Activated T-helper 2 cell treated with anti-CD3 and anti-CD28 coated beads, Interferon-gamma antibody, Interleukin-2, Interleukin-4, amounts not matched to agents 10 μg/mL and 5 μg/mL and 100 μg/mL, durations not matched to agents 14 hours and 24 hours and 36 hours (primary cell): ENCODE measurements around the gene RAB7A. TPM values are rescaled to one million over a fixed set of nuclear protein-coding genes. Genes with fewer than 3 reads are reported as not detected.
"Not testable (repeated sequence)": the region's sequence is repeated elsewhere in the genome, so short reads cannot be mapped to it uniquely, and the experiment has no call there.

Experiments
- DNase-seq: peaks from one replicate; pipeline ENCODE4 v3.0.0; 2021; ENCODE audit warnings: low spot score
- H3K27ac Mint-ChIP-seq: one replicate; pipeline ENCODE4 v1.8.0; 2021; ENCODE audit warnings: mixed read lengths
- H3K27me3 Mint-ChIP-seq: one replicate; pipeline ENCODE4 v1.8.0; 2021; ENCODE audit warnings: low read depth, mixed read lengths
- H3K36me3 Mint-ChIP-seq: one replicate; pipeline ENCODE4 v1.8.0; 2021; ENCODE audit warnings: low read depth, mixed read lengths
- H3K4me1 Mint-ChIP-seq: one replicate; pipeline ENCODE4 v1.8.0; 2021; ENCODE audit warnings: low read depth, mixed read lengths
- H3K4me3 Mint-ChIP-seq: one replicate; pipeline ENCODE4 v1.8.0; 2021; ENCODE audit warnings: low read depth, mild to moderate bottlenecking, moderate library complexity, mixed read lengths
- H3K9me3 Mint-ChIP-seq: one replicate; pipeline ENCODE4 v1.8.0; 2021; ENCODE audit warnings: mixed read lengths
- intact Hi-C: fragments of 100-400 bp; cut with micrococcal nuclease; formaldehyde crosslinking; loops from one replicate; pipeline ENCODE4 v1.15.1; 2023
- total RNA-seq: library from RNA; stranded (reverse); gene quantifications from 2 replicates; pipeline ENCODE4 v1.2.3, GENCODE V29; 2022

The RAB7A gene
- total RNA-seq, 1 donor from 2014 or later: 322 TPM

DNA sequence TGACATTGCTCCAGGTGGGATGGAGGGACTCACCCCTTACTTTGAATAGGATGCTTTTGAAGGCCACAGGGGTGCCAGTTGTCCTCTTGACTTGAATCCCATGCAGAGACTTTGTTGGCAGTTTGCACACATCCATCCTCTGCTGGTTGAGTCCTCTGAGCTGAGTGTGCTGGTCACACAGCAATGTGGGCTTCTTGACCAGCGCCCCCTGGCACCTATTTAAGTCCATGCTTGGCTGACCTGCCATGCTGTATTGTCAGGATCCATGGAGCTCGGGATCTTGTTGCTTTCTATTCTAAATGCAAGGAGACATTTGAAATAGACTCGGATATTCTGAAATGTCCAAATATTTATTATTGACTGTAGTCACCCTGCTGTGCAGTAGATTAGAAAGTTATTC lies 19.8 kb downstream of the RAB7A start:
- intact Hi-C loops: no loop called here
- Mint-ChIP-seq H3K27me3 (no peaks in the 10 kb centered on the region), H3K4me1 (peaks cover 12% of the 10 kb centered on the region), H3K9me3 (peaks cover 4% of the 10 kb centered on the region), H3K36me3 (peaks cover 65% of the 10 kb centered on the region), H3K4me3 (no peak overlapping the region), H3K27ac (no peak overlapping the region)
- no peak for DNase-seq

- no peak for DNase-seq
- Mint-ChIP-seq H3K9me3 (peaks cover 4% of the 10 kb centered on the region), H3K36me3 (peaks cover 66% of the 10 kb centered on the region), H3K4me1 (peaks cover 19% of the 10 kb centered on the region), H3K4me3 (no peak overlapping the region), H3K27ac (no peak overlapping the region), H3K27me3 (no peaks in the 10 kb centered on the region)
- intact Hi-C loops: no loop called here
These were observed 20.9 kb downstream of the RAB7A start for GRCh38 chr3:128746881-128747280.

- no peak for DNase-seq
- Mint-ChIP-seq H3K9me3 (no peaks in the 10 kb centered on the region), H3K27me3 (no peaks in the 10 kb centered on the region), H3K36me3 (peaks cover 62% of the 10 kb centered on the region), H3K4me3 (no peak overlapping the region), H3K27ac (no peak overlapping the region), H3K4me1 (peaks cover 27% of the 10 kb centered on the region)
- intact Hi-C loops: no loop called here
These were observed 22.6 kb downstream of the RAB7A start for GRCh38 chr3:128748557-128748956.

GRCh38 chr3:128749035-128749434 lies 23.1 kb downstream of the RAB7A start:
- intact Hi-C loops: no loop called here
- H3K4me1 Mint-ChIP-seq: peaks cover 31% of the 10 kb centered on the region
- no peak overlapping the region for H3K27ac Mint-ChIP-seq
- no peak for DNase-seq
- peaks cover 59% of the 10 kb centered on the region for H3K36me3 Mint-ChIP-seq
- no peaks in the 10 kb centered on the region for H3K9me3 Mint-ChIP-seq
- H3K27me3 Mint-ChIP-seq: no peaks in the 10 kb centered on the region
- H3K4me3 Mint-ChIP-seq: no peak overlapping the region

DNA sequence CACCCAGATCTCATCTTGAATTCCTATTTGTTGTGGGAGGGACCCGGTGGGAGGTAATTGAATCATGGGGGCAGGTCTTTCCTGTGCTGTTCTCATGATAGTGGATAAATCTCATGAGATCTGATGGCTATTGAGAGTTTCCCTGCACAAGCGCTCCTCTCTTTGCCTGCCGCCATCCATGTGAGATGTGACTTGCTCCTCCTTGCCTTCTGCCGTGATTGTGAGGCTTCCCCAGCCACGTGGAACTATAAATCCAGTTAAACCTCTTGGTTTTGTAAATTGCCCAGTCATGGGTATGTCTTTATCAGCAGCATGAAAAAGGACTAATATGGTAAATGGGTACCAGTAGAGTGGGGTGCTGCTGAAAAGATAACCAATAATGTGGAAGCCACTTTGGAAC lies 23.6 kb downstream of the RAB7A start:
- H3K9me3 Mint-ChIP-seq, intact Hi-C loops, H3K27ac Mint-ChIP-seq, H3K27me3 Mint-ChIP-seq, DNase-seq, H3K4me3 Mint-ChIP-seq: not testable (repeated sequence)
- peaks cover 33% of the 10 kb centered on the region for H3K4me1 Mint-ChIP-seq
- H3K36me3 Mint-ChIP-seq: peaks cover 60% of the 10 kb centered on the region

DNA sequence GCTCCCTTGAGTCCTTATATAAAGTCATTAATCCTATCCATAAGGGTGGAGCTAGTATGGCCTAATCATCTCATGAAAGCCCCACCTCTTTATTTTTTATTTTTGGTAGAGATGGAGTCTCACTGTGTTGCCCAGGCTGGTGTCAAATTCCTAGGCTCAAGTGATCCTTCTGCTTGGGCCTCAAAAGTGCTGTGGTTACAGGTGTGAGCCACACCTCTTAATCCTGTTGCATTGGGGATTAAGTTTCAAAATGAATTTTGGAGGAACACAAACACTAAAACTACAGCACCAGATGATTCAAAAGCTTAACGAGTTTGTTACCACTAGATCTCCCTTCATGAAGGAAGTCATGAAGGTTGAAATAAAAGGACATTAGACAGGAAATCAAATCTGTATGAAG lies 27.7 kb downstream of the RAB7A start:
- Mint-ChIP-seq H3K4me3 (no peak overlapping the region), H3K27ac (no peak overlapping the region), H3K9me3 (no peaks in the 10 kb centered on the region), H3K27me3 (no peaks in the 10 kb centered on the region), H3K36me3 (peaks cover 54% of the 10 kb centered on the region), H3K4me1 (peaks cover 41% of the 10 kb centered on the region)
- intact Hi-C loops: no loop called here
- DNase-seq: no peak

DNA sequence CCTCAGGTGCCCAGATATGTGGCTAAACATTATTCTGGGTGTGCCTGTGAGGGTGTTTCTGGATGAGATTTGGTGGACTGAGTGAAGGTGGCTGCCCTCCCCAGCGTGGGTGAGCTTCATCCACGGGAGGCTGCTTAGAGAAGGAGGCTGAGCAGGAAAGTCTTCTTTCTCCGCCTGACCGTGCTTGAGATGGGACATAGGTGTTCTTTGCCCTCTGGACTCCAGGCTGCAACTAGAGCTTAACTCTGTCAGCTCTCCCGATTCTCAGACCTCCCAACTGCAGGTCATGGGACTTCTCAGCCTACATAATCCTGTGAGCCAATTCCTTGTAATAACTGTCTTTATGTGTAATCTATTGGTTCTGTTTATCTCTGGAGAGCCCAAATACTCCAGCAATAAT lies 34.1 kb downstream of the RAB7A start:
- Mint-ChIP-seq H3K9me3 (no peaks in the 10 kb centered on the region), H3K4me3 (no peak overlapping the region), H3K27me3 (no peaks in the 10 kb centered on the region), H3K4me1 (peaks cover 32% of the 10 kb centered on the region), H3K27ac (no peak overlapping the region), H3K36me3 (peaks cover 25% of the 10 kb centered on the region)
- intact Hi-C loops: no loop called here
- DNase-seq: no peak

GRCh38 chr3:128760881-128761280 lies 34.9 kb downstream of the RAB7A start:
- H3K36me3 Mint-ChIP-seq: peaks cover 25% of the 10 kb centered on the region
- H3K9me3 Mint-ChIP-seq: no peaks in the 10 kb centered on the region
- H3K4me1 Mint-ChIP-seq: peaks cover 34% of the 10 kb centered on the region
- H3K27ac Mint-ChIP-seq: no peak overlapping the region
- DNase-seq: no peak
- intact Hi-C loops: no loop called here
- H3K27me3 Mint-ChIP-seq: no peaks in the 10 kb centered on the region
- no peak overlapping the region for H3K4me3 Mint-ChIP-seq

GRCh38 chr3:128761392-128761791 lies 35.4 kb downstream of the RAB7A start:
- Mint-ChIP-seq H3K4me3 (no peak overlapping the region), H3K36me3 (peaks cover 27% of the 10 kb centered on the region), H3K27me3 (no peaks in the 10 kb centered on the region), H3K9me3 (no peaks in the 10 kb centered on the region), H3K27ac (no peak overlapping the region), H3K4me1 (peaks cover 39% of the 10 kb centered on the region)
- no peak for DNase-seq
- intact Hi-C loops: no loop called here

DNA sequence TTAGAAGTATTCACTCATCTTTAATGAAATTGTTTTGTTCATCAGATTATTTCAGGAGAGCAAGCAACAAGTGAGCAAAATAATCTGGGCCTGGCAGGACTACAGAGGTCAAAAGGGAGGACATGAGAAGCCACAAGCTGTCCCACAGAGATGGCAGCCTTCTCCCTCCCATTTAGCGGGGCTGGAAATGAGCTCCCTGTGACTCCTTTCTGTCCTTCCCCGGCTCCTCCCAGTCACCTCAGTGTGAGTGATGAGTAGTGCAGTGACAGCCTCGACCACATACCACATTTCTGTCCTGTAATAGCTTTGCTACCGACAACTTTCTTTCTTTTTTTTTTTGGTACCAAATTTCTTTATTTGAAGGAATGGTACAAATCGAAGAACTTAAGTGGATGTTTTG lies 38.0 kb downstream of the RAB7A start:
- Mint-ChIP-seq H3K4me1 (peaks cover 48% of the 10 kb centered on the region), H3K27ac (peak overlapping the region; percentile 78)
- intact Hi-C loops: no loop called here

DNA sequence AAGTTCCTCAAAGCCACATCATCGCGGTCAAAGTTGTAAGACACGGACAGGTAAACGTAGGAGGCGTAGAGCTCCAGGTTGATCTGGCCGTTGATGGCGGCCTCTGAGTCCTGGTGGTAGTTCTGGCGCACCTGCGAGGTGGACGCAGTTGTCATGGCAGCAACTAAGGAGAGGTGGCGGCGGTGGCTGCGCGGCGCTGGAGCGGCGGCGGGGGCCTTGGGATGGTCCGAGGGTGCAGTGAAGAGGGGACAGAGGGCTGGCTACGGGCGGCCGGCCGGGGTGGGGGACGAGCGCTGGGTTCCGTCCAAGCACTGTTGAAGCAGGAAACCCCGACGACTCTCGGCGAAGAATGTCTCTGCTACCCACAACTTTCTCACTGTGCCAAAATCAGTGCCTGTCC lies 38.9 kb downstream of the RAB7A start:
- H3K27ac Mint-ChIP-seq: peak overlapping the region; percentile 42
- intact Hi-C loops: no loop called here
- H3K4me1 Mint-ChIP-seq: peaks cover 48% of the 10 kb centered on the region
- DNase-seq: no peak
- peaks cover 27% of the 10 kb centered on the region for H3K36me3 Mint-ChIP-seq
- no peaks in the 10 kb centered on the region for H3K9me3 Mint-ChIP-seq
- H3K27me3 Mint-ChIP-seq: no peaks in the 10 kb centered on the region
- H3K4me3 Mint-ChIP-seq: no peak overlapping the region

More for the DNA sequence above, 38.0 kb downstream of the RAB7A start:
- peaks cover 27% of the 10 kb centered on the region for H3K36me3 Mint-ChIP-seq
- H3K9me3 Mint-ChIP-seq: no peaks in the 10 kb centered on the region
- no peaks in the 10 kb centered on the region for H3K27me3 Mint-ChIP-seq
- no peak overlapping the region for H3K4me3 Mint-ChIP-seq
- DNase-seq: no peak

- intact Hi-C loops: no loop called here
- Mint-ChIP-seq H3K9me3 (no peaks in the 10 kb centered on the region), H3K4me3 (no peak overlapping the region), H3K36me3 (peaks cover 36% of the 10 kb centered on the region), H3K27me3 (no peaks in the 10 kb centered on the region), H3K27ac (peak overlapping the region; percentile 18), H3K4me1 (peaks cover 42% of the 10 kb centered on the region)
- DNase-seq: no peak
These were observed 41.2 kb downstream of the RAB7A start for GRCh38 chr3:128767094-128767750.

DNA sequence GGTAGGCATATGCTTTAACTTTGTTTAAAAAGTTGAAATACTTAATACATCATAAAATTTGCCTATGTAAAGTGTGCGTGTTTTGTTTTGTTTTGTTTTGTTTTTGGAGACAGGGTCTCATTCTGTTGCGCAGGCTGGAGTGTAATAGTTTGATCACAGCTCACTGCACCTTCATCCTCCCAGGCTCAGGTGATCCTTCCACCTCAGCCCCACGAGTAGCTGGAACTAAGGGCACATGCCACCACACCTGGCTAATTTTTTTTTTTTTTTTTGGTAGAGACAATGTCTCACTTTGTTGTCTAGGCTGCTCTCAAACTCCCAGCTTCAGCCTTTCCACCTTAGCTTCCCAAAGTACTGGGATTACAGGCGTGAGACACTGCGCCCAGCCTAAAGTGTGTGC lies 42.5 kb downstream of the RAB7A start:
- Mint-ChIP-seq H3K9me3 (no peaks in the 10 kb centered on the region), H3K4me3 (no peak overlapping the region), H3K27ac (no peak overlapping the region), H3K36me3 (peaks cover 42% of the 10 kb centered on the region), H3K27me3 (no peaks in the 10 kb centered on the region), H3K4me1 (peaks cover 41% of the 10 kb centered on the region)
- no peak for DNase-seq
- intact Hi-C loops: no loop called here

DNA sequence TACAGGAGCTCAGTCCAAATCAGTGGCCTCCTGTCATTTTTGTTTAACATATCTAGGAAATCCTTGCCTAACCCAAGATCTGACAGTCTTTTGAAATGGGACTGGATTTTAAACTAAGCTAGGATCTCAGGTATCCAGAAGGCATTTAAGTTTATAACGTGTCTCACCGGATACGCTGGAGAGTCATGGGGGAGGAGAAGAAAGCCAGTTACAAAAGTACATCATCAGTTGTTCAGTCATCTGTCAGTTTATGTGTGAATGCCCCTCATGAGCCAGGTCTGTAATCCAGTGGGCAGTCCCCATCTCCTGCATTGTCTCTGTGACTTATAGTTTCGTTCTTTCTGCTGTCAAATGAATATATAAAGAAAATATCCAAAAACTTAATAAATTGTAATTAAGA lies 44.4 kb downstream of the RAB7A start:
- H3K27ac Mint-ChIP-seq: peak overlapping the region; percentile 13
- H3K4me3 Mint-ChIP-seq: no peak overlapping the region
- DNase-seq: no peak
- H3K36me3 Mint-ChIP-seq: peaks cover 33% of the 10 kb centered on the region
- no peaks in the 10 kb centered on the region for H3K9me3 Mint-ChIP-seq
- peaks cover 40% of the 10 kb centered on the region for H3K4me1 Mint-ChIP-seq
- no peaks in the 10 kb centered on the region for H3K27me3 Mint-ChIP-seq
- intact Hi-C loops: no loop called here
